ENCODE measurements around the gene GNL1. TPM values are rescaled to one million over a fixed set of nuclear protein-coding genes. Genes with fewer than 3 reads are reported as not detected.

The GNL1 gene
- 67.8 and 75.4 TPM in 2 replicates for total RNA-seq (2021; fragmentation: NEBNext Ultra II Directional; extraction: Animal tissue kit (Norgen Biotek cat#: 25700))
- 42.4 and 52.9 TPM in 2 replicates for polyA plus RNA-seq (2011; rRNA removed)
- polyA plus RNA-seq (2011; cell fraction: cytosol; rRNA removed) = 47.6 TPM
- 56.7 TPM for polyA plus RNA-seq (2011; cell fraction: nucleus; rRNA removed)
- polyA plus RNA-seq (2012, experiment 1 of 2) = 48.1 to 77.3 TPM (median 64.7 TPM) in 4 replicates
- 42.4 TPM for polyA plus RNA-seq (2012, experiment 2 of 2)
- polyA plus RNA-seq (2013, experiment 1 of 2) = 28.4 TPM
- 25.4 TPM for polyA plus RNA-seq (2013, experiment 2 of 2)
- 34.6 and 41.3 TPM in 2 replicates for polyA minus RNA-seq (2011; rRNA and poly(A)+ RNA removed)
- 19.2 TPM for polyA minus RNA-seq (2011; cell fraction: cytosol; rRNA and poly(A)+ RNA removed)
- polyA minus RNA-seq (2011; cell fraction: nucleus; rRNA and poly(A)+ RNA removed) = 18.8 TPM
- long read RNA-seq, experiment 1, full-length matches to known transcripts = 2 of 20 reads
- long read RNA-seq, experiment 1, partial matches to known transcripts = 10 of 20 reads
- long read RNA-seq, experiment 1, other reads (novel, unspliced or antisense) = 8 of 20 reads
- long read RNA-seq, experiment 2, full-length matches to known transcripts = 64 of 115 reads
- long read RNA-seq, experiment 2, partial matches to known transcripts = 45 of 115 reads
- long read RNA-seq, experiment 2, other reads (novel, unspliced or antisense) = 6 of 115 reads

GRCh38 chr6:30556066-30556905, at the start of gene GNL1:
GNL1 (minus strand) TSS chr6:30556489; CDS start chr6:30556203, 286 bp downstream.
- Histone ChIP-seq H3K56ac (replicated peaks; ENCODE audit: insufficient read length, low read depth, low read length) (peak within 1 kb of the TSS; percentile 90), H3K23ac (ENCODE audit: insufficient read length) (no peak within 1 kb of the TSS), H3K23me2 (ENCODE audit: low read depth, low read length) (peaks cover 16% of the 10 kb centered on the region), H3K14ac (ENCODE audit: insufficient read length) (peak within 1 kb of the TSS; percentile 63), H3K27me3 (replicated peaks in 1 of 4; ENCODE audit: control insufficient read depth in 3 of 4, extremely low read depth in 1 of 4, insufficient read depth in 3 of 4, low read length in 3 of 4) (no peaks in the 10 kb centered on the region), H3K9ac (replicated peaks in 1 of 4; ENCODE audit: extremely low read depth in 1 of 4, low read depth in 3 of 4, low read length in 3 of 4) (peak within 1 kb of the TSS; percentile 70 to 93 (median 90)), H2BK5ac (ENCODE audit: low read depth, low read length) (peak within 1 kb of the TSS; percentile 99), H3K4me2 (ENCODE audit: insufficient read depth in 1 of 2, low read depth in 2 of 2, low read length in 2 of 2) (peak within 1 kb of the TSS; percentile 92 to 99), H3K36me3 (ENCODE audit: control insufficient read depth in 2 of 4, insufficient read depth in 4 of 4, low read length in 3 of 4) (peaks cover 4 to 27% (median 18%) of the 10 kb centered on the region in 4 experiments), H4K20me1 (replicated peaks in 1 of 2; ENCODE audit: control insufficient read depth in 1 of 2, insufficient read depth in 2 of 2, low read length in 2 of 2) (peaks cover 2 to 8% of the 10 kb centered on the region in 2 experiments), H3K4me1 (replicated peaks in 1 of 4; ENCODE audit: control insufficient read depth in 3 of 4, insufficient read depth in 4 of 4, low read length in 3 of 4) (peaks cover 0 to 3% (median 1%) of the 10 kb centered on the region in 4 experiments; a peak in 1 of 7 replicates), H3K27ac (ENCODE audit: low read depth, low read length) (peak within 1 kb of the TSS; percentile 93), H3K9me3 (ENCODE audit: insufficient read depth in 2 of 2, low read depth in 1 of 2, low read length in 1 of 2) (no peaks in the 10 kb centered on the region), H3K4me3 (ENCODE audit: extremely low read depth in 1 of 4, insufficient read depth in 2 of 4, low read depth in 3 of 4, low read length in 4 of 4) (peak within 1 kb of the TSS; percentile 76 to 91 (median 89)), H4K91ac (replicated peaks; ENCODE audit: insufficient read length, low read length) (peak within 1 kb of the TSS; percentile 94), H3K4ac (replicated peaks; ENCODE audit: insufficient read length, low read depth, low read length) (peak within 1 kb of the TSS; percentile 75), H4K5ac (ENCODE audit: insufficient read length, low read depth, low read length) (peak within 1 kb of the TSS; percentile 98), H2BK20ac (ENCODE audit: low read length) (0 out of 2 replicates have a peak within 1 kb of the TSS, but pooled peaks have one; percentile 76), H4K8ac (ENCODE audit: extremely low read depth, insufficient read depth, low read length) (peak within 1 kb of the TSS; percentile 97), H3K79me1 (ENCODE audit: low read depth, low read length) (0 out of 2 replicates have a peak, but pooled peaks cover 8% of the 10 kb centered on the region), H3K18ac (ENCODE audit: extremely low read depth, low read length) (peak within 1 kb of the TSS; percentile 100), H2BK12ac (ENCODE audit: low read depth, low read length) (peak within 1 kb of the TSS; percentile 97), H2AFZ (ENCODE audit: low read length) (peak within 1 kb of the TSS; percentile 38; the same call in 1 of the 2 replicates), H2AK5ac (ENCODE audit: low read depth, low read length) (no peak within 1 kb of the TSS), H2BK120ac (replicated peaks; ENCODE audit: low read depth, low read length) (no peak within 1 kb of the TSS), H3K79me2 (ENCODE audit: control insufficient read depth in 1 of 2, insufficient read depth in 2 of 2, low read length in 2 of 2) (peaks cover 3 to 34% of the 10 kb centered on the region in 2 experiments), H2BK15ac (ENCODE audit: low read length) (peak within 1 kb of the TSS; percentile 94; the same call in 1 of the 2 replicates)
- WGBS, 2 experiments (ENCODE audit: extremely low coverage in 1 of 2, insufficient coverage in 1 of 2, insufficient read length in 1 of 2, insufficient replicate concordance in 2 of 2, low coverage in 1 of 2, low lambda C conversion rate in 2 of 2, missing lambda C conversion rate in 1 of 2) = 2% methylated on average over 51 of the region's 71 CpGs; no CpG with 5 or more reads in 1 of the 2 experiments
- ChIA-PET CTCF (ENCODE audit: partially characterized antibody) (interaction anchor here (0.8 to 6.4 kb wide), 6 partner anchors 10 to 103 kb away, joined by 3 to 76 read pairs (median 4); no protein-coding TSS in a partner anchor), POLR2A (ENCODE audit: partially characterized antibody) (interaction anchor here (0.8 to 5.4 kb wide), 23 partner anchors 9 to 166 kb away, joined by 3 to 68 read pairs (median 6); partner anchors contain the start of genes ABCF1, MRPS18B and PPP1R10)
- DNase-seq (ENCODE audit: low read depth in 1 of 2, low spot score in 2 of 2) = peak; percentile 90 to 98
- no peak for FAIRE-seq
- TF ChIP-seq ASH2L (IDR thresholded peaks at IDR 0.05; ENCODE audit: low read length) = peak; percentile 22
- TF ChIP-seq CREB1 (IDR thresholded peaks at IDR 0.05) = peak; percentile 97
- no peak for TF ChIP-seq RNF2 (IDR thresholded peaks at IDR 0.05; ENCODE audit: borderline replicate concordance, low read depth, low read length, missing control alignments, poor library complexity, severe bottlenecking)
- TF ChIP-seq SP2 (IDR thresholded peaks at IDR 0.05; ENCODE audit: low read length) = no peak
- TF ChIP-seq NANOG (IDR thresholded peaks at IDR 0.05; ENCODE audit: insufficient read depth, low read depth, low read length, poor library complexity, severe bottlenecking) = no peak
- peak in 1 of 2 experiments; percentile 99; a peak in 2 of 3 replicates for TF ChIP-seq EP300 (IDR thresholded peaks at IDR 0.05; ENCODE audit: borderline replicate concordance in 1 of 2, low read depth in 2 of 2, low read length in 2 of 2)
- TF ChIP-seq CEBPB (IDR thresholded peaks at IDR 0.05; ENCODE audit: low read depth, low read length) = no peak

All from H1 (cell line).